Measurements from ENCODE around the gene SP140L.
"Not testable (repeated sequence)": the region's sequence is repeated elsewhere in the genome, so short reads cannot be mapped to it uniquely, and the experiment has no call there.

Gene SP140L

GRCh38 chr2:230326453-230327417 lies at the start of gene SP140L:
Gene SP140L (plus strand): TSS chr2:230327193. CDS start chr2:230327270, 77 bp downstream.
- H3K4me3 ChIP-seq (ENCODE audit: low read depth, low read length), result peak within 1 kb of the TSS; percentile 80
- DNase-seq (ENCODE audit: low read depth), result peak; percentile 90
- peak; percentile 37 for TF ChIP-seq POLR2A (IDR thresholded peaks at IDR 0.05; ENCODE audit: extremely low read depth, insufficient read length)
- no peak for TF ChIP-seq CTCF (IDR thresholded peaks at IDR 0.05; ENCODE audit: low read depth, low read length)

GRCh38 chr2:230282936-230283335 lies 44.1 kb upstream of the SP140L start:
- no peak overlapping the region for H3K4me3 ChIP-seq (ENCODE audit: low read depth, low read length)
- no peak for DNase-seq (ENCODE audit: low read depth)
- TF ChIP-seq POLR2A (IDR thresholded peaks at IDR 0.05; ENCODE audit: extremely low read depth, insufficient read length) (no peak), CTCF (IDR thresholded peaks at IDR 0.05; ENCODE audit: low read depth, low read length) (no peak), MYC (IDR thresholded peaks at IDR 0.05; ENCODE audit: low read depth, low read length) (no peak)
- TF ChIP-seq, protein P1, sequence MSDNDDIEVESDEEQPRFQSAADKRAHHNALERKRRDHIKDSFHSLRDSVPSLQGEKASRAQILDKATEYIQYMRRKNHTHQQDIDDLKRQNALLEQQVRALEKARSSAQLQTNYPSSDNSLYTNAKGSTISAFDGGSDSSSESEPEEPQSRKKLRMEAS (IDR thresholded peaks at IDR 0.05; ENCODE audit: low read depth, low read length), result no peak

DNA sequence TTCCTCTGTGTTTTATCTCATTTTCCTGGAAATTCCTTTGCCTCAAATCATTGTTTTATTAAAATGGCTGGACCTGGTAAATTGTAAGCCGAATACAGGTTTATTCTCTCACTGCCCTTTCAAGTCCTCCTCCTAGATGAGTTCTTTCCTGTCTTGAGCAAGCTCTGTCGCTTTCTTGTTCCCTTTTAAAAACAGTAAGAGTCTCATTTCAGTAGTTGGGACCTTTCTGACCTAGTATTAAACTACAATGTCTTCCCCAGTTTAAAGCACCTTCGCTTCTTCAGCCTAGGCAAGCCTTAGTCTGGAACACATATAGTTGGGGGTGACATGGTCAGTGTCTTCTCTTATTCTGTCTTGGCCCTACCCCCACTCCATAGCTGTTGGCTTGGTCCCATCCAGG lies 40.9 kb upstream of the SP140L start:
- TF ChIP-seq, protein P1 (IDR thresholded peaks at IDR 0.05; ENCODE audit: low read depth, low read length), result no peak
- no peak for DNase-seq (ENCODE audit: low read depth)
- H3K4me3 ChIP-seq (ENCODE audit: low read depth, low read length), result no peak overlapping the region

DNA sequence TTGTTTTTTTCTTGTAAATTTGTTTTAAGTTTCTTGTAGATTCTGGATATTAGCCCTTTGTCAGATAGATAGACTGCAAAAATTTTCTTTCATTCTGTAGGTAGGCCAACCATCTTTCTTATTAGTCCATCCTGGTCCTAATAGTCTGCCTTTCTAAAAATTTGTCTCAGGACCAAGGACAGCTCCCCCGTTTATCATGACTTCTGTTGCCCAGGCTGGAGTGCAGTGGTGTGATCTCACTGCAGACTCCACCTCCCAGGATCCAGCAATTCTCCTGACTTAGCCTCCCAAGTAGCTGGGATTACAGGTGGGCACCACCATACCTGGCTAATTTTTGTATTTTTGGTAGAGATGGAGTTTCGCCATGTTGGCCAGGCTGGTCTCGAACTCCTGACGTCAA lies 37.7 kb upstream of the SP140L start:
- peak; percentile 45 for DNase-seq (ENCODE audit: low read depth)
- not testable (repeated sequence) for H3K4me3 ChIP-seq (ENCODE audit: low read depth, low read length)

DNA sequence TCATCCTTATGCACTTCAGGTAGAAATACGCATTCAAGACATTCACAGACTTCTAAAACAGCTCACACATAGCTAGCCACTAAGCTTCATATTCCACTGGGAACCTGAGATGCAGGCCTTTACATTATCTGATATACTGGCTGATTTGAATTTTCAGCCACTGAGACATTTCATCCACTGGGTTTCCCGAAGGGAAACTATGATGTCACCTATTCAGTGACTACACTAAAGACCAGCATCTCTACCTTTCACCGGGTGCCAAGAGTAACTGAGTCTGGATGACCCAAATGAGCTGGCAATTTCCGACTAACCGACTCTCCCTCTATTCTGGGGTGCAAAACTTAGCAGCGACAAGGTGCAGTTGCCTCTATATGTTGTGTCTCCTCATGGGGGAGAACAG lies 31.8 kb upstream of the SP140L start:
- TF ChIP-seq, protein P1 (IDR thresholded peaks at IDR 0.05; ENCODE audit: low read depth, low read length), result no peak
- TF ChIP-seq CTCF (IDR thresholded peaks at IDR 0.05; ENCODE audit: low read depth, low read length) (no peak), POLR2A (IDR thresholded peaks at IDR 0.05; ENCODE audit: extremely low read depth, insufficient read length) (no peak), MYC (IDR thresholded peaks at IDR 0.05; ENCODE audit: low read depth, low read length) (no peak)
- no peak overlapping the region for H3K4me3 ChIP-seq (ENCODE audit: low read depth, low read length)
- no peak for DNase-seq (ENCODE audit: low read depth)

DNA sequence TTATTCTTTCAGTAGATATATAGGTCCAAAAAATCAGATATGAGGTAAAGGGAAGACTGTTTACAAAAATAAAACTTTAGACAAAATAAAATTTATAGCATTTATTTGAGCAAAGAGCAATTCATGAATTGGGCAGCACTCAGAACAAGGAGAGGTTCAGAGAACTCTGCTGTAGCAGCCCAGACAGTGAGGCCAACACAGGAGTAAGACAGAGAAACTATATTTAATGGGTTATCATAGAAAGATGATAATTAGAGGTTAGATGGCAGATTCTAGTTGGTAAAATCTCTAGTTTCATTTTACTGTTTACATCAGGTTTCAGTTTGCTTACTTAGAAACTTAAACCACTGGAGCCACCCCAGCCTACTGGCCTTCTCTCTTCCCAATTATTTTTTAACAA lies 30.1 kb upstream of the SP140L start:
- no peak for DNase-seq (ENCODE audit: low read depth)
- H3K4me3 ChIP-seq (ENCODE audit: low read depth, low read length), result no peak overlapping the region

More for the DNA sequence above, 30.1 kb upstream of the SP140L start:
- TF ChIP-seq CTCF (IDR thresholded peaks at IDR 0.05; ENCODE audit: low read depth, low read length), result no peak
- TF ChIP-seq, protein P1 (IDR thresholded peaks at IDR 0.05; ENCODE audit: low read depth, low read length), result no peak
- TF ChIP-seq POLR2A (IDR thresholded peaks at IDR 0.05; ENCODE audit: extremely low read depth, insufficient read length), result no peak
- TF ChIP-seq MYC (IDR thresholded peaks at IDR 0.05; ENCODE audit: low read depth, low read length), result no peak
